Gastroesophageal sphincter (tissue), 4 donors: ENCODE measurements around the gene BMP4. TPM values are rescaled to one million over a fixed set of nuclear protein-coding genes. Genes with fewer than 3 reads are reported as not detected.

Experiments used
- ATAC-seq: fragments of 150-250 bp; one replicate; pipeline ENCODE4 v1.9.1; 2016; ENCODE audit warnings: mild to moderate bottlenecking, moderate library complexity
- H3K27ac ChIP-seq, 4 donors: fragments of 200-600 bp; sonication (generic) in 3 of 4; 1 replicate in 3 of 4; 2 replicates in 1 of 4; pipeline ENCODE4 v1.5.1; 2016 to 2019
- H3K27me3 ChIP-seq: fragments of 200-600 bp; sonication (generic); one replicate; pipeline ENCODE4 v1.5.1; 2019
- H3K36me3 ChIP-seq, 2 donors: fragments of 200-600 bp; sonication (generic); one replicate each; pipeline ENCODE4 v1.5.1; 2019; ENCODE audit warnings: control low read depth in 1 of 2
- H3K4me1 ChIP-seq, 3 donors: fragments of 200-600 bp; sonication (generic); 1 replicate in 2 of 3; 2 replicates in 1 of 3; pipeline ENCODE4 v1.5.1; 2016 to 2019; ENCODE audit warnings: control low read depth in 2 of 3
- H3K4me3 ChIP-seq, 2 donors: fragments of 200-600 bp; sonication (generic); one replicate each; pipeline ENCODE4 v1.5.1; 2019; ENCODE audit warnings: mild to moderate bottlenecking in 1 of 2, moderate library complexity in 1 of 2
- H3K9me3 ChIP-seq, 3 donors: fragments of 200-600 bp; sonication (generic); one replicate each; pipeline ENCODE4 v1.5.1; 2017 to 2019; ENCODE audit warnings: control low read depth in 2 of 3
- EP300 ChIP-seq: sonication (generic); formaldehyde crosslinking; IDR thresholded peaks from one replicate; pipeline ENCODE4 v1.6.1; 2017; ENCODE audit warnings: antibody characterized with exemption, mild to moderate bottlenecking
- POLR2A ChIP-seq, 2 donors: fragments of 450-650 bp; IDR thresholded peaks; one replicate each; pipeline ENCODE4 v1.6.1; 2017; ENCODE audit warnings: antibody characterized with exemption in 2 of 2, mild to moderate bottlenecking in 2 of 2, moderate library complexity in 1 of 2
- POLR2AphosphoS5 ChIP-seq: sonication (generic); formaldehyde crosslinking; IDR thresholded peaks from one replicate; pipeline ENCODE4 v1.6.1; 2017; ENCODE audit warnings: antibody characterized with exemption
- WGBS, 2 donors: methylation state at CpG; one replicate each; pipeline ENCODE4 v1.1.5; 2018; ENCODE audit warnings: low coverage in 1 of 2; 5-methylcytosine and 5-hydroxymethylcytosine counted together
- total RNA-seq, 4 donors: library from RNA; depleted of rRNA; stranded (reverse); fragments of >200 nt; gene quantifications; one replicate each; pipeline ENCODE4 v1.1.0, GENCODE V29; 2016
- TF ChIP-seq, protein P1 (sequence below), 4 experiments: fragments of 200-600 bp in 2 of 4; fragments of 450-650 bp in 2 of 4; sonication (generic) in 1 of 4; IDR thresholded peaks; one replicate each; pipeline ENCODE4 v1.5.1; 2017 to 2019; ENCODE audit warnings: antibody characterized with exemption in 4 of 4, mild to moderate bottlenecking in 2 of 4, moderate library complexity in 2 of 4

Gene BMP4
- total RNA-seq, 4 donors from 2014 or later, result 11.3 to 81.2 (median 26.6) TPM

- peak; percentile 40 for ATAC-seq
- peak overlapping the region in 3 of 4 donors; percentile 77 to 89 (median 84) for H3K27ac ChIP-seq
- peak overlapping the region; percentile 42 to 67 for H3K4me3 ChIP-seq
- peaks cover 83% of the 10 kb centered on the region for H3K27me3 ChIP-seq
- peaks cover 0 to 1% of the 10 kb centered on the region in 2 donors for H3K36me3 ChIP-seq
- peak; percentile 52 for TF ChIP-seq POLR2AphosphoS5
- TF ChIP-seq, protein P1, sequence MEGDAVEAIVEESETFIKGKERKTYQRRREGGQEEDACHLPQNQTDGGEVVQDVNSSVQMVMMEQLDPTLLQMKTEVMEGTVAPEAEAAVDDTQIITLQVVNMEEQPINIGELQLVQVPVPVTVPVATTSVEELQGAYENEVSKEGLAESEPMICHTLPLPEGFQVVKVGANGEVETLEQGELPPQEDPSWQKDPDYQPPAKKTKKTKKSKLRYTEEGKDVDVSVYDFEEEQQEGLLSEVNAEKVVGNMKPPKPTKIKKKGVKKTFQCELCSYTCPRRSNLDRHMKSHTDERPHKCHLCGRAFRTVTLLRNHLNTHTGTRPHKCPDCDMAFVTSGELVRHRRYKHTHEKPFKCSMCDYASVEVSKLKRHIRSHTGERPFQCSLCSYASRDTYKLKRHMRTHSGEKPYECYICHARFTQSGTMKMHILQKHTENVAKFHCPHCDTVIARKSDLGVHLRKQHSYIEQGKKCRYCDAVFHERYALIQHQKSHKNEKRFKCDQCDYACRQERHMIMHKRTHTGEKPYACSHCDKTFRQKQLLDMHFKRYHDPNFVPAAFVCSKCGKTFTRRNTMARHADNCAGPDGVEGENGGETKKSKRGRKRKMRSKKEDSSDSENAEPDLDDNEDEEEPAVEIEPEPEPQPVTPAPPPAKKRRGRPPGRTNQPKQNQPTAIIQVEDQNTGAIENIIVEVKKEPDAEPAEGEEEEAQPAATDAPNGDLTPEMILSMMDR (IDR thresholded peaks at IDR 0.05), result no peak
- TF ChIP-seq EP300, result no peak
- TF ChIP-seq POLR2A (IDR thresholded peaks at IDR 0.05), result peak in 1 of 2 donors; percentile 21
- H3K4me1 ChIP-seq, result peaks cover 0 to 63% (median 4%) of the 10 kb centered on the region in 3 donors
- 1% methylated on average over 30 of the region's 52 CpGs; no CpG with 5 or more reads in 1 of the 2 donors for WGBS, 2 donors
- H3K9me3 ChIP-seq, result no peaks in the 10 kb centered on the region
Observed at GRCh38 chr14:53955671-53956426, 776 bp downstream of the BMP4 start.

GRCh38 chr14:53955229-53955556 is 1.4 kb downstream of the BMP4 start:
- ATAC-seq, result no peak
- Histone ChIP-seq H3K9me3 (no peaks in the 10 kb centered on the region), H3K4me3 (peak overlapping the region; percentile 42 to 67), H3K36me3 (peaks cover 0 to 8% of the 10 kb centered on the region in 2 donors), H3K4me1 (peaks cover 0 to 63% (median 4%) of the 10 kb centered on the region in 3 donors), H3K27me3 (peaks cover 89% of the 10 kb centered on the region), H3K27ac (peak overlapping the region in 3 of 4 donors; percentile 77 to 89 (median 84))
- TF ChIP-seq POLR2A (IDR thresholded peaks at IDR 0.05) (no peak), POLR2AphosphoS5 (no peak), EP300 (no peak)
- TF ChIP-seq, protein P1 (IDR thresholded peaks at IDR 0.05), result no peak
- 0 to 4% methylated on average over 3 to 8 of the region's 17 CpGs for WGBS, 2 donors

- 0% methylated on average over 1 to 7 of the region's 53 CpGs for WGBS, 2 donors
- Histone ChIP-seq H3K4me3 (peak overlapping the region; percentile 42 to 67), H3K4me1 (peaks cover 0 to 63% (median 4%) of the 10 kb centered on the region in 3 donors), H3K27me3 (peaks cover 90% of the 10 kb centered on the region), H3K27ac (peak overlapping the region in 3 of 4 donors; percentile 77 to 89 (median 84)), H3K36me3 (peaks cover 0 to 11% of the 10 kb centered on the region in 2 donors), H3K9me3 (no peaks in the 10 kb centered on the region)
- TF ChIP-seq EP300, result no peak
- no peak for TF ChIP-seq POLR2AphosphoS5
- TF ChIP-seq, protein P1 (IDR thresholded peaks at IDR 0.05), result no peak
- no peak for TF ChIP-seq POLR2A (IDR thresholded peaks at IDR 0.05)
- ATAC-seq, result no peak
Observed at GRCh38 chr14:53954551-53955228, 1.9 kb downstream of the BMP4 start.

- peak overlapping the region; percentile 42 to 67 for H3K4me3 ChIP-seq
- WGBS, 2 donors, result 0% methylated on average over 13 to 20 of the region's 51 CpGs
- peaks cover 0 to 63% (median 4%) of the 10 kb centered on the region in 3 donors for H3K4me1 ChIP-seq
- H3K9me3 ChIP-seq, result no peaks in the 10 kb centered on the region
- H3K27me3 ChIP-seq, result peaks cover 83% of the 10 kb centered on the region
- H3K27ac ChIP-seq, result peak overlapping the region; percentile 10 to 89 (median 80)
- peaks cover 0 to 11% of the 10 kb centered on the region in 2 donors for H3K36me3 ChIP-seq
- peak; percentile 17 for ATAC-seq
- TF ChIP-seq EP300 (no peak), POLR2AphosphoS5 (peak; percentile 14)
Observed at GRCh38 chr14:53953828-53954550, 2.6 kb downstream of the BMP4 start.
